RWPE1 (cell line): ENCODE data around the gene CERS3.

Experiments used
- CTCF ChIA-PET: fragments of 350-600 bp; sonication (Branson Sonifier 250); formaldehyde crosslinking; extraction: SDS; loops from one replicate; lab custom pipeline; 2021; lab: Yijun Ruan, JAX
- POLR2A ChIA-PET: fragments of 400-600 bp; formaldehyde crosslinking; extraction: SDS; loops from one replicate; lab custom pipeline; 2020; ENCODE audit warnings: antibody characterized with exemption; ENCODE audit not compliant: low non-redundant PET; lab: Yijun Ruan, JAX
- DNase-seq: peaks from one replicate; pipeline ENCODE4 v3.0.0; 2012; ENCODE audit warnings: low spot score
- H3K27ac ChIP-seq: fragments of 450-650 bp; 2 replicates; pipeline ENCODE4 v1.5.1; 2017
- CTCF ChIP-seq: fragments of 450-650 bp; conservative IDR thresholded peaks from 2 replicates; pipeline ENCODE4 v1.5.1; 2017; ENCODE audit warnings: low read depth, mild to moderate bottlenecking

Gene CERS3

DNA sequence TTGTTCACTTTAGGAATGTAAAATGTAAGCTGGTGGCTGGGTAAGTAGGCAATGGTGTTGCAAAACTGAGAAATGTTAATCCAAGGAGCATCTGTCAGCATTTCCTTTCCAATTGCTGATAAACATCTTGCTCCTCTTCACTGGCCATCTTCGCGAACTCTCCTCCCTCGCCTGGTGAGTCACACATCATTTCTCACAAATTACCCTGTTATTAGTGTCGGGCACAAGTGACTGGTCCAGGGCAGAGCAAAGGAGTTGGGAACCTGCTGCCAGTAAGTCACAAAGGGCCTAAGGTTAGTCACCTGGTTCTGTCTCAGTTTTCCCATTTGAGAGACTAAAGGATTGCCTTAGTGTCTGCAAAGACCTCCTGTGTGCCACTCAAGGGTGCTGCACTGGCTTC lies 13.0 kb downstream of the CERS3 start:
- no peak for TF ChIP-seq CTCF
- POLR2A ChIA-PET: no interaction called here
- CTCF ChIA-PET: interaction anchor here (0.7 kb wide), 2 partner anchors 45 to 155 kb away, joined by 3 to 4 read pairs; no protein-coding TSS in a partner anchor
- DNase-seq: no peak
- H3K27ac ChIP-seq: no peak overlapping the region

GRCh38 chr15:100508641-100509300 lies 20.0 kb downstream of the CERS3 start:
- TF ChIP-seq CTCF: no peak
- CTCF ChIA-PET: interaction anchor here (0.6 to 0.8 kb wide), 2 partner anchors 15 to 167 kb away, joined by 3 read pairs; no protein-coding TSS in a partner anchor
- POLR2A ChIA-PET: no interaction called here

DNA sequence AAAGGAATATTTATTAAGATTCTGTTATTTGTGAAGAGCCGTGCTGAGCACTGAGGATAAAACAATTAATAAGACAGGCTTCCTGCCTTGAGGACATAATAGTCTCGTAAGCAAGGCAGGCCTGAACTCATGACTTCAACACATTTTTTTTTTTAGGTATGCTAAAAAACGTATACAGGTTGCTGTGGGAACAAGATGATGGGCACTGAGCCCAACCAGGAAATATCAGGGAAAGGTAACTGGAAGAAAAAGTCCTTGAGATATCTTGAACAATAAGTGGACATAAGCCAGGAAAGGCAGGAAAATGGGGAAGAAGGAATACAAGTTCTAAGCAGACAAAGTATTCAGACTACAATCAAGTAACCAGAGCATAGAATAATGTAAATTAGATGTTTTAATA lies 26.1 kb downstream of the CERS3 start:
- DNase-seq: no peak
- H3K27ac ChIP-seq: no peak overlapping the region
- no peak for TF ChIP-seq CTCF
- CTCF ChIA-PET: interaction anchor here (1.1 kb wide), 1 partner anchor 14 kb away, joined by 6 read pairs; no protein-coding TSS in a partner anchor
- POLR2A ChIA-PET: no interaction called here

More at GRCh38 chr15:100508641-100509300, 20.0 kb downstream of the CERS3 start:
- DNase-seq: no peak
- H3K27ac ChIP-seq: no peak overlapping the region

DNA sequence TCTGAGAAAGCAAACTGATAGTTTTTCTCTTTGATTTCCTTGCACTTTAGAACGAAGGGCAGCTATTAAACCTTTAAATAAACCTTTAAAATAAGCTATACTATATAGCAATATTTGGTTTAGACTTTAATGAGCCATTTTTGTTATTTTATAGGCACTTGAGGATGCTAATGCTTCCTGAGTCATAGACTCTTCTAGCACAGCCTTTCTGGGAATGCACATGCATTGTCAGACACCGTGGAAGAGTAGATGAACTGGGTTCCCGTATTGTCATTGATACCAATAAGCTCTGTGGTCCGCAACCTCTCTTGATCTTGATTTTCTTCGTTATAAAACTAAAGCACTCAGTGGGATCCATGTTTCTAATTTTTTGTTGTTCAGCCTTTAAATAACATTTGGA lies 27.6 kb downstream of the CERS3 start:
- POLR2A ChIA-PET: no interaction called here
- TF ChIP-seq CTCF: no peak
- no peak overlapping the region for H3K27ac ChIP-seq
- DNase-seq: no peak
- CTCF ChIA-PET: interaction anchor here (0.6 to 0.7 kb wide), 2 partner anchors 269 to 385 kb away, joined by 3 read pairs; no protein-coding TSS in a partner anchor

GRCh38 chr15:100500226-100500990 lies 28.3 kb downstream of the CERS3 start:
- TF ChIP-seq CTCF: no peak
- POLR2A ChIA-PET: no interaction called here
- no peak overlapping the region for H3K27ac ChIP-seq
- CTCF ChIA-PET: interaction anchor here (1.1 kb wide), 1 partner anchor 72 kb away, joined by 4 read pairs; no protein-coding TSS in a partner anchor
- no peak for DNase-seq

- DNase-seq: no peak
- POLR2A ChIA-PET: no interaction called here
- no peak for TF ChIP-seq CTCF
- no peak overlapping the region for H3K27ac ChIP-seq
- CTCF ChIA-PET: no interaction called here
Observed at GRCh38 chr15:100495861-100496260, 32.9 kb downstream of the CERS3 start.
